Adrenal gland (tissue), 5 donors: ENCODE data around the gene HOXD10.

Source experiments
- CTCF ChIP-seq, 6 experiments: fragments of 450-650 bp in 4 of 6; fragments of 200-600 bp in 2 of 6; sonication (generic) in 1 of 6; IDR thresholded peaks; 1 replicate in 5 of 6; 2 replicates in 1 of 6; pipeline versions ENCODE4 v1.5.1 to v1.8.0; 2016 to 2021; ENCODE audit warnings: antibody characterized with exemption in 6 of 6, mild to moderate bottlenecking in 2 of 6, moderate library complexity in 1 of 6
- POLR2A ChIP-seq, 2 donors: fragments of 450-650 bp; IDR thresholded peaks; one replicate each; pipeline ENCODE4 v1.6.1; 2017; ENCODE audit warnings: antibody characterized with exemption in 2 of 2, mild to moderate bottlenecking in 2 of 2, moderate library complexity in 1 of 2
- donor health status: DM: no; HTN: no; CAD: no.

DNA sequence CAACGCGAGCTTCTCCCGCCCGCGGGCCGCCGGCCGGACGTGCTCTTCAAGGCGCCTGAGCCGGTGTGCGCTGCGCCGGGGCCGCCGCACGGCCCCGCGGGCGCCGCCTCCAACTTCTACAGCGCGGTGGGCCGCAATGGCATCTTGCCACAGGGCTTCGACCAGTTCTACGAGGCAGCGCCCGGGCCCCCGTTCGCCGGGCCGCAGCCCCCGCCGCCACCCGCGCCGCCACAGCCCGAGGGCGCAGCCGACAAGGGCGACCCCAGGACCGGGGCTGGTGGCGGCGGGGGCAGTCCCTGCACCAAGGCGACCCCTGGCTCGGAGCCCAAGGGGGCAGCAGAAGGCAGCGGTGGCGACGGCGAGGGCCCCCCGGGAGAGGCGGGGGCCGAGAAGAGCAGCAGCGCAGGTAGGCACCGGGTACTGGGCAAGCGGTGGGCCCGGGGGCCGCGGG is 8.8 kb upstream of the HOXD10 start:
- TF ChIP-seq CTCF (IDR thresholded peaks at IDR 0.05) (no peak), POLR2A (IDR thresholded peaks at IDR 0.05) (no peak)
